H1 (cell line): ENCODE data around the gene EBF3. TPM values are rescaled to one million over a fixed set of nuclear protein-coding genes. Genes with fewer than 3 reads are reported as not detected.

Experiments used
- CTCF ChIA-PET: fragments of 300-600 bp; sonication (Branson Sonifier 250); formaldehyde crosslinking; loops from one replicate; lab custom pipeline; 2021; ENCODE audit not compliant: partially characterized antibody; lab: Charles Lee
- POLR2A ChIA-PET: fragments of 300-600 bp; sonication (Branson Sonifier 250); formaldehyde crosslinking; loops from one replicate; lab custom pipeline; 2021; ENCODE audit warnings: inconsistent platforms; ENCODE audit not compliant: partially characterized antibody; lab: Charles Lee
- DNase-seq, 2 experiments: peaks; one replicate each; pipeline versions ENCODE4 v3.0.0 to v3.0.0-alpha.2; 2010 to 2022; ENCODE audit warnings: low spot score in 2 of 2, low read depth in 1 of 2, mixed read lengths in 1 of 2
- FAIRE-seq: peaks from 2 replicates; lab custom pipeline; 2011; peaks lifted over from hg19 to GRCh38; lab: Jason Lieb, UNC
- H2AFZ ChIP-seq: 2 replicates; pipeline ENCODE4 v1.8.1; 2012; ENCODE audit warnings: low read length, inconsistent platforms
- H2AK5ac ChIP-seq: 2 replicates; pipeline ENCODE4 v1.6.1; 2013; ENCODE audit warnings: low read depth, low read length
- H2BK120ac ChIP-seq: replicated peaks from 2 replicates; pipeline ENCODE3; 2013; ENCODE audit warnings: low read depth, low read length, inconsistent platforms
- H2BK12ac ChIP-seq: 2 replicates; pipeline ENCODE4 v1.6.1; 2013; ENCODE audit warnings: low read depth, low read length
- H2BK15ac ChIP-seq: 2 replicates; pipeline ENCODE4 v1.6.1; 2013; ENCODE audit warnings: low read length
- H2BK20ac ChIP-seq: 2 replicates; pipeline ENCODE4 v1.6.1; 2013; ENCODE audit warnings: low read length
- H2BK5ac ChIP-seq: 2 replicates; pipeline ENCODE4 v1.6.1; 2013; ENCODE audit warnings: low read depth, low read length
- H3K14ac ChIP-seq: 2 replicates; pipeline ENCODE4 v1.6.1; 2013; ENCODE audit warnings: inconsistent platforms; ENCODE audit not compliant: insufficient read length
- H3K18ac ChIP-seq: 2 replicates; pipeline ENCODE4 v1.6.1; 2013; ENCODE audit warnings: low read length; ENCODE audit errors: extremely low read depth
- H3K23ac ChIP-seq: 2 replicates; pipeline ENCODE4 v1.6.1; 2013; ENCODE audit warnings: inconsistent platforms; ENCODE audit not compliant: insufficient read length
- H3K23me2 ChIP-seq: 2 replicates; pipeline ENCODE4 v1.6.1; 2013; ENCODE audit warnings: low read depth, low read length
- H3K27ac ChIP-seq: 2 replicates; pipeline ENCODE4 v1.6.1; 2011; ENCODE audit warnings: low read depth, low read length, inconsistent platforms
- H3K27me3 ChIP-seq, 4 experiments: replicated peaks in 1 of 4; 1 replicate in 1 of 4; 2 replicates in 3 of 4; pipeline versions ENCODE4 v1.6.1 to v1.8.1; 2011 to 2013; ENCODE audit warnings: low read length in 3 of 4, mild to moderate bottlenecking in 3 of 4, inconsistent platforms in 2 of 4, mixed read lengths in 2 of 4, moderate library complexity in 1 of 4; ENCODE audit not compliant: control insufficient read depth in 3 of 4, insufficient read depth in 3 of 4; ENCODE audit errors: extremely low read depth in 1 of 4
- H3K36me3 ChIP-seq, 4 experiments: 2 replicates each; pipeline versions ENCODE4 v1.6.1 to v1.8.1; 2011 to 2013; ENCODE audit warnings: mild to moderate bottlenecking in 4 of 4, low read length in 3 of 4, moderate library complexity in 2 of 4, control low read depth in 1 of 4, inconsistent platforms in 1 of 4; ENCODE audit not compliant: insufficient read depth in 4 of 4, control insufficient read depth in 2 of 4
- H3K4ac ChIP-seq: replicated peaks from 2 replicates; pipeline ENCODE3; 2013; ENCODE audit warnings: low read length, low read depth, mixed read lengths, inconsistent platforms; ENCODE audit not compliant: insufficient read length
- H3K4me1 ChIP-seq, 4 experiments: replicated peaks in 1 of 4; 1 replicate in 1 of 4; 2 replicates in 3 of 4; pipeline versions ENCODE4 v1.6.1 to v1.8.1; 2011 to 2013; ENCODE audit warnings: low read length in 3 of 4, inconsistent platforms in 2 of 4, mixed read lengths in 1 of 4; ENCODE audit not compliant: insufficient read depth in 4 of 4, control insufficient read depth in 3 of 4
- H3K4me2 ChIP-seq, 2 experiments: 2 replicates each; pipeline versions ENCODE4 v1.6.1 to v1.8.1; 2011 to 2013; ENCODE audit warnings: low read depth in 2 of 2, low read length in 2 of 2, control low read depth in 1 of 2, inconsistent platforms in 1 of 2, mild to moderate bottlenecking in 1 of 2; ENCODE audit not compliant: insufficient read depth in 1 of 2
- H3K4me3 ChIP-seq, 4 experiments: fragments of 200-600, 300-600 bp in 1 of 4; sonication (generic), shearing (Covaris generic), sonication (Bioruptor Twin) in 1 of 4; 2 replicates each; pipeline versions ENCODE4 v1.5.1 to v1.8.1; 2011 to 2016; ENCODE audit warnings: low read length in 4 of 4, low read depth in 3 of 4, control low read depth in 2 of 4, inconsistent platforms in 2 of 4, mild to moderate bottlenecking in 2 of 4, mixed read lengths in 1 of 4, moderate library complexity in 1 of 4; ENCODE audit not compliant: insufficient read depth in 2 of 4; ENCODE audit errors: extremely low read depth in 1 of 4
- H3K56ac ChIP-seq: replicated peaks from 2 replicates; pipeline ENCODE3; 2013; ENCODE audit warnings: low read depth, mild to moderate bottlenecking, mixed read lengths, low read length, inconsistent platforms; ENCODE audit not compliant: insufficient read length
- H3K79me1 ChIP-seq: 2 replicates; pipeline ENCODE4 v1.6.1; 2013; ENCODE audit warnings: low read depth, low read length, control low read depth
- H3K79me2 ChIP-seq, 2 experiments: 2 replicates each; pipeline versions ENCODE4 v1.6.1 to v1.8.1; 2012 to 2013; ENCODE audit warnings: low read length in 2 of 2, mild to moderate bottlenecking in 2 of 2, inconsistent platforms in 1 of 2; ENCODE audit not compliant: insufficient read depth in 2 of 2, control insufficient read depth in 1 of 2
- H3K9ac ChIP-seq, 4 experiments: replicated peaks in 1 of 4; 1 replicate in 1 of 4; 2 replicates in 3 of 4; pipeline versions ENCODE4 v1.6.1 to v1.8.1; 2011 to 2013; ENCODE audit warnings: low read depth in 3 of 4, low read length in 3 of 4, control low read depth in 2 of 4, mild to moderate bottlenecking in 2 of 4, moderate library complexity in 2 of 4, inconsistent platforms in 1 of 4; ENCODE audit errors: extremely low read depth in 1 of 4
- H3K9me3 ChIP-seq, 2 experiments: 2 replicates each; pipeline versions ENCODE4 v1.6.1 to v1.8.1; 2012 to 2013; ENCODE audit warnings: mild to moderate bottlenecking in 2 of 2, moderate library complexity in 2 of 2, control low read depth in 1 of 2, inconsistent platforms in 1 of 2, low read depth in 1 of 2, low read length in 1 of 2, mixed read lengths in 1 of 2; ENCODE audit not compliant: insufficient read depth in 2 of 2
- H4K20me1 ChIP-seq, 2 experiments: replicated peaks in 1 of 2; 2 replicates each; pipeline versions ENCODE3 to v1.8.1; 2011 to 2013; ENCODE audit warnings: inconsistent platforms in 2 of 2, low read length in 2 of 2, mild to moderate bottlenecking in 1 of 2; ENCODE audit not compliant: insufficient read depth in 2 of 2, control insufficient read depth in 1 of 2
- H4K5ac ChIP-seq: 2 replicates; pipeline ENCODE4 v1.6.1; 2013; ENCODE audit warnings: low read length, low read depth, mixed read lengths, inconsistent platforms; ENCODE audit not compliant: insufficient read length
- H4K8ac ChIP-seq: 2 replicates; pipeline ENCODE4 v1.8.0; 2013; ENCODE audit warnings: mild to moderate bottlenecking, moderate library complexity, low read length, inconsistent platforms; ENCODE audit not compliant: insufficient read depth; ENCODE audit errors: extremely low read depth
- H4K91ac ChIP-seq: replicated peaks from 2 replicates; pipeline ENCODE3; 2013; ENCODE audit warnings: low read length, mixed read lengths, inconsistent platforms; ENCODE audit not compliant: insufficient read length
- ASH2L ChIP-seq: fragments of 200-600, 300-600 bp; sonication (generic); IDR thresholded peaks from one replicate; pipeline ENCODE4 v1.7.1; 2017; ENCODE audit warnings: low read length
- CBX8 ChIP-seq: fragments of 300-800, 300-1000 bp; sonication (generic); IDR thresholded peaks from 2 replicates; pipeline ENCODE4 v1.7.1; 2016; ENCODE audit warnings: low read depth, low read length, borderline replicate concordance
- CEBPB ChIP-seq: IDR thresholded peaks from 2 replicates; pipeline ENCODE4 v1.6.1; 2012; ENCODE audit warnings: low read depth, low read length
- EGR1 ChIP-seq: IDR thresholded peaks from 2 replicates; pipeline ENCODE4 v1.6.1; 2011; ENCODE audit warnings: low read depth, low read length, borderline replicate concordance
- FOSL1 ChIP-seq: IDR thresholded peaks from 2 replicates; pipeline ENCODE4 v1.6.1; 2011; ENCODE audit warnings: mild to moderate bottlenecking, low read depth, low read length, moderate library complexity; ENCODE audit not compliant: insufficient read depth
- HDAC6 ChIP-seq: IDR thresholded peaks from one replicate; pipeline ENCODE4 v1.7.1; 2012; ENCODE audit warnings: low read depth, mild to moderate bottlenecking, inconsistent platforms, low read length, moderate library complexity
- JUND ChIP-seq: IDR thresholded peaks from 2 replicates; pipeline ENCODE4 v1.6.1; 2011; ENCODE audit warnings: mild to moderate bottlenecking, improper control_type of control experiment, low read length
- KDM1A ChIP-seq: fragments of 200-600, 300-600 bp; sonication (generic); IDR thresholded peaks from 2 replicates; pipeline ENCODE4 v1.7.1; 2016; ENCODE audit warnings: mild to moderate bottlenecking, low read length, borderline replicate concordance
- POLR2AphosphoS5 ChIP-seq: IDR thresholded peaks from 2 replicates; pipeline ENCODE4 v1.6.1; 2011; ENCODE audit warnings: low read depth, low read length
- RXRA ChIP-seq: IDR thresholded peaks from 2 replicates; pipeline ENCODE4 v1.6.1; 2011; ENCODE audit warnings: low read depth, mild to moderate bottlenecking, low read length, moderate library complexity; ENCODE audit not compliant: insufficient read depth
- TAF1 ChIP-seq: IDR thresholded peaks from 2 replicates; pipeline ENCODE4 v1.6.1; 2011; ENCODE audit warnings: mild to moderate bottlenecking, low read depth, low read length
- TCF12 ChIP-seq: IDR thresholded peaks from 2 replicates; pipeline ENCODE4 v1.6.1; 2011; ENCODE audit warnings: low read depth, mild to moderate bottlenecking, low read length
- WGBS, 2 experiments: shearing (Covaris generic) in 1 of 2; methylation state at CpG; one replicate each; pipeline versions ENCODE4 v1.1.6 to v1.1.7; 2013 to 2015; ENCODE audit warnings: low lambda C conversion rate in 2 of 2, mixed read lengths in 2 of 2, inconsistent platforms in 1 of 2, low coverage in 1 of 2, missing lambda C conversion rate in 1 of 2; ENCODE audit not compliant: insufficient replicate concordance in 2 of 2, insufficient coverage in 1 of 2, insufficient read length in 1 of 2; ENCODE audit errors: extremely low coverage in 1 of 2, missing lambda C conversion rate in 1 of 2; 5-methylcytosine and 5-hydroxymethylcytosine counted together
- polyA plus RNA-seq, 7 experiments: library from polyadenylated mRNA; depleted of rRNA in 3 of 7; stranded (reverse) in 5 of 7; unstranded in 2 of 7; fragments of >200 nt in 5 of 7; fragments of 200-250 nt in 2 of 7; gene quantifications; 1 replicate in 5 of 7; 2 replicates in 1 of 7; 4 replicates in 1 of 7; pipeline versions ENCODE4 v1.2.1 to v1.2.3, GENCODE V29; 2011 to 2013; ENCODE audit warnings: missing spikeins in 2 of 7, mixed read lengths in 2 of 7
- total RNA-seq: library from RNA; stranded (reverse); fragmentation: NEBNext Ultra II Directional; extraction: Animal tissue kit (Norgen Biotek cat#: 25700); gene quantifications from 2 replicates; pipeline ENCODE4 v1.2.1, GENCODE V29; 2021
- TF ChIP-seq, protein P1 (sequence below): IDR thresholded peaks from 2 replicates; pipeline ENCODE4 v1.6.1; 2011; ENCODE audit warnings: low read depth, mild to moderate bottlenecking, low read length; ENCODE audit not compliant: insufficient read depth

Gene EBF3
- total and polyA plus RNA-seq, 2 of the 8 experiments (the other 6 are each of a cell fraction or from before 2014, with no cell fraction given), result 0.08 to 0.26 TPM

DNA sequence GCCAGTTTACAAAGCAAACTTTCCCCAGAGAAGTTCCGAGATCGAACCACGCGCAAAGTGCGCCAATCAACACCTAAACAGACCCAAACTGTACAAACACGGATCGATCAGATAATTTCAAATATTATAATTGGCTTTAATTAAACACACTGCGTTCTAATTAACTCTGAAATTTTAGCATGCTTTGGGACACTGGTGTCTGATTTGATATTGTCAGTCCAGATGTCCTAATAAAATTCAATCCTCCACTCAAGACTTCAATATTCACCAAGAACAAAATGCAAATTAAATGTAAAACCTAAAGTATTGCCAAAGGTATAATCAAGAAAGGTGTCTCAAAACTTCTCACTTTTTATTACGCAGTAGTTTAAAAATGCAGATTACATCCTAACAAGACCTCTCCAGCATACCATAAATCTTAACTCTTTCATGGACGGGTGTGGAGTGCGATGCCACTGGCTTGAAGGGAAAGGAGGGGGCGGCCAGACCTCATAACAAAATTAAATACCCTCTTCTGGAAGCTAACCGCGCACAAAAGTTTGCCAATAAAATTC is 5.9 kb upstream of the EBF3 start:
- no peak for FAIRE-seq
- no peak overlapping the region for H4K8ac ChIP-seq
- H3K36me3 ChIP-seq, result peaks cover 0 to 21% (median 0%) of the 10 kb centered on the region in 4 experiments; a peak in 1 of 8 replicates
- peak overlapping the region; percentile 21; the same call in 1 of the 2 replicates for H3K18ac ChIP-seq
- no peak overlapping the region for H3K9ac ChIP-seq
- no peak overlapping the region for H4K91ac ChIP-seq
- no peaks in the 10 kb centered on the region for H3K79me1 ChIP-seq
- H3K23ac ChIP-seq, result no peak overlapping the region
- CTCF ChIA-PET, result interaction anchor here (0.6 to 3.0 kb wide), 26 partner anchors 10 to 936 kb away, joined by 3 to 12 read pairs (median 4); no protein-coding TSS in a partner anchor
- H2BK12ac ChIP-seq, result 0 out of 2 replicates have a peak overlapping the region, but pooled peaks have one; percentile 65
- no peaks in the 10 kb centered on the region for H3K79me2 ChIP-seq
- H3K4me3 ChIP-seq, result peak overlapping the region in 3 of 4 experiments; percentile 1 to 55 (median 6); a peak in 5 of 8 replicates
- H3K9me3 ChIP-seq, result no peaks in the 10 kb centered on the region
- no peak overlapping the region for H2AK5ac ChIP-seq
- H3K27me3 ChIP-seq, result peaks cover 82 to 98% (median 90%) of the 10 kb centered on the region in 4 experiments
- no peak overlapping the region for H2BK5ac ChIP-seq
- WGBS, 2 experiments, result 8% methylated on average over 14 of the region's 14 CpGs; no CpG with 5 or more reads in 1 of the 2 experiments
- H3K14ac ChIP-seq, result no peak overlapping the region
- H3K4ac ChIP-seq, result no peak overlapping the region
- no peak overlapping the region for H2AFZ ChIP-seq
- no peak overlapping the region for H4K5ac ChIP-seq
- H3K23me2 ChIP-seq, result peaks cover 14% of the 10 kb centered on the region; the same call in 1 of the 2 replicates
- H3K4me1 ChIP-seq, result peaks cover 0 to 28% (median 20%) of the 10 kb centered on the region in 4 experiments; a peak in 6 of 7 replicates
- no peak for DNase-seq
- peak overlapping the region; percentile 74 to 75 for H3K4me2 ChIP-seq
- H4K20me1 ChIP-seq, result peaks cover 12 to 26% of the 10 kb centered on the region in 2 experiments
- no peak overlapping the region for H2BK15ac ChIP-seq
- H3K27ac ChIP-seq, result no peak overlapping the region
- no peak overlapping the region for H2BK120ac ChIP-seq
- no peak overlapping the region for H3K56ac ChIP-seq
- POLR2A ChIA-PET, result interaction anchor here (0.8 to 1.4 kb wide), 2 partner anchors 9 to 54 kb away, joined by 3 read pairs; no protein-coding TSS in a partner anchor
- no peak overlapping the region; the same call in 1 of the 2 replicates for H2BK20ac ChIP-seq
- TF ChIP-seq ASH2L (no peak), TAF1 (no peak), POLR2AphosphoS5 (no peak), TCF12 (no peak), RXRA (no peak), EGR1 (no peak), HDAC6 (no peak), FOSL1 (no peak), JUND (no peak), CEBPB (no peak), CBX8 (no peak), KDM1A (no peak)
- TF ChIP-seq, protein P1, sequence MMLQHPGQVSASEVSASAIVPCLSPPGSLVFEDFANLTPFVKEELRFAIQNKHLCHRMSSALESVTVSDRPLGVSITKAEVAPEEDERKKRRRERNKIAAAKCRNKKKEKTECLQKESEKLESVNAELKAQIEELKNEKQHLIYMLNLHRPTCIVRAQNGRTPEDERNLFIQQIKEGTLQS, result no peak
